ENCODE results near the gene AGAP1.

Gene AGAP1

GRCh38 chr2:235868224-235868623, 374.4 kb downstream of the AGAP1 start:
- TF ChIP-seq, protein P1, sequence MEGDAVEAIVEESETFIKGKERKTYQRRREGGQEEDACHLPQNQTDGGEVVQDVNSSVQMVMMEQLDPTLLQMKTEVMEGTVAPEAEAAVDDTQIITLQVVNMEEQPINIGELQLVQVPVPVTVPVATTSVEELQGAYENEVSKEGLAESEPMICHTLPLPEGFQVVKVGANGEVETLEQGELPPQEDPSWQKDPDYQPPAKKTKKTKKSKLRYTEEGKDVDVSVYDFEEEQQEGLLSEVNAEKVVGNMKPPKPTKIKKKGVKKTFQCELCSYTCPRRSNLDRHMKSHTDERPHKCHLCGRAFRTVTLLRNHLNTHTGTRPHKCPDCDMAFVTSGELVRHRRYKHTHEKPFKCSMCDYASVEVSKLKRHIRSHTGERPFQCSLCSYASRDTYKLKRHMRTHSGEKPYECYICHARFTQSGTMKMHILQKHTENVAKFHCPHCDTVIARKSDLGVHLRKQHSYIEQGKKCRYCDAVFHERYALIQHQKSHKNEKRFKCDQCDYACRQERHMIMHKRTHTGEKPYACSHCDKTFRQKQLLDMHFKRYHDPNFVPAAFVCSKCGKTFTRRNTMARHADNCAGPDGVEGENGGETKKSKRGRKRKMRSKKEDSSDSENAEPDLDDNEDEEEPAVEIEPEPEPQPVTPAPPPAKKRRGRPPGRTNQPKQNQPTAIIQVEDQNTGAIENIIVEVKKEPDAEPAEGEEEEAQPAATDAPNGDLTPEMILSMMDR (IDR thresholded peaks at IDR 0.05), result no peak

GRCh38 chr2:235868645-235869044, 374.8 kb downstream of the AGAP1 start:
- TF ChIP-seq, protein P1 (IDR thresholded peaks at IDR 0.05), result no peak

DNA sequence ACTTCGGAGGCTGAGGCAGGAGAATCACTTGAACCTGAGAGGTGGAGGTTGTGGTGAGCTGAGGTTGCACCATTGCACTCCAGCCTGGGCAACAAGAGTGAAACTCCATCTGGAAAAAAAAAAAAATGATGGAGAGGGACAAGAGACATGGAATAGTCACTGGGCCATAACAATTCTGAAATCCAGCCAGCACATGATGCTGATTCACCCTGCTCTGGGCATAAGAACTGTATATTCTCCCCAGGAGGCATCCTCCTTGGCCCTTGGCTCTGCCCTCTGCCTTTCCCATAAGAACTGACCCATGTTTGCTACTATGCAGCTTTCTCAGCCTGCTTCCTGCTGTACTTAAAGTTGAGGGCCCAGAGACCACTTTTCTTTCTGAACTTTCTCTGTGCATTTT, 376.7 kb downstream of the AGAP1 start:
- TF ChIP-seq, protein P1 (IDR thresholded peaks at IDR 0.05), result no peak

- TF ChIP-seq, protein P1 (IDR thresholded peaks at IDR 0.05), result no peak
Observed at GRCh38 chr2:235876099-235876679, 382.3 kb downstream of the AGAP1 start.

DNA sequence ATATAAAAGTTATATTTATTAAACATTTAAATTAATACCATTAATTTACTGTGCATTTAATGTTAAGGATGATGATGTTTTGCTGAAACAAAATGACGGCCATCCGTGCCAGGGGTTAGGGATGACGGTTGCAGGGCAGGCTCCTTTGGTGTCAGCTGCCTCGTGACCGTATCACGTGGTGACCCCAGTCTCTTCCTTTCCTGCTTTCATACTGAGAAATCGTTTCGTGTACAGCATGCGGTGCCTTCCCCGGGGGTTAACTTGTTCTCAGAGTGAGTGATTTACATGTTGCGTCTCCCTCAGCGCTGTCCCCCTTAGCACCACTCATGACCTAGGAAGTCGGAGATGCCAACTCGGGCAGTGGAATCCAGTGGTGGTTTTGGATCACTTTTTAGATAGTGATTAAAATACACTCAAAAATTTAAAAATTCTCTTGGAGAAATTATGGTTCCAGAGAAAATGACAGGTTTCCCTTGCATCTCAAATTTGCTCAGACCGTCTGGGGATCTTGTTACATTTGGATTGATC, 383.5 kb downstream of the AGAP1 start:
- TF ChIP-seq, protein P1 (IDR thresholded peaks at IDR 0.05), result no peak

DNA sequence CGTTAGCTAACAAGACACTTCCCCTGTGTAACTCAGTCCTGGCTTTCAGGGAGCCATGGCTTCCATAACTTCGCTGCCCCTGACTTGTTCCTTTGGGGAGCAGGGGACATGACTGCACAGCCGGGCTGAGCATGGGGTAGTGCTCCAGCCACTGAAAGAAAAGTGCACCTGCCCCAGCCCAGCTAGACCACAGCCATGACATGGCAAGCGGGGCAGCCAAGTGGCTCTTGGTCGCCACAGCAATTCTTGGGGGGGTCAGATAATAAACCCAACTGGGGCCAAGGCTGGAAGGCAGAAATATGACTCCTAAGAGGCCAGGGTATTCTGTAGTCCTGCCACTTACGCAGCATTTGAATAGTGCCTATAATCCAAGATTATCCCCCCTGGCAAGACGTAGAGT, 385.3 kb downstream of the AGAP1 start:
- TF ChIP-seq, protein P1 (IDR thresholded peaks at IDR 0.05), result no peak

DNA sequence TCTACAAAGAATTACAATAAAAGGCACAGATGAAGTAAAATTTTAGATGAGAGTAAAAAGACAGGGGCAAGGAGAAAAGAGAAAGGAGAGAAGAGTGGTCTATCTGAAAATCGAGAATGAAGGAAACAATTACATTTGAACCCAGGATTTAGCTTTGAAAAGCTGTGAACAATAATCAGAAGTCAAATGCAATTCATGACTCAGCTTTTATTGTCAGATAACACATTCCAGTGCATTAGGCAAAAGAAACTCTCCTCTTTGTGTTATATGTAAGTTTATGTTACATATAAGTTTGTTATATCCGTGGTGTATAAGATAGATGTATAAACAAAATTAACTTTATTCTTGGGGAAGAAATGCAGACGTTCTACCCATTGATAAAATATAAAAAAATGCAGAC, 389.8 kb downstream of the AGAP1 start:
- TF ChIP-seq, protein P1 (IDR thresholded peaks at IDR 0.05), result no peak

- TF ChIP-seq, protein P1 (IDR thresholded peaks at IDR 0.05), result no peak
Observed at GRCh38 chr2:235889302-235889630, 395.4 kb downstream of the AGAP1 start.

Data from LNCAP (cell line).